ENCODE data around the gene C22orf15.

- TF ChIP-seq GABPA (IDR thresholded peaks at IDR 0.05 in 1 of 2, conservative IDR thresholded peaks at IDR 0.05 in 1 of 2) (no peak), JUND (IDR thresholded peaks at IDR 0.05) (no peak), ZBTB33 (IDR thresholded peaks at IDR 0.05) (no peak), SP1 (IDR thresholded peaks at IDR 0.05) (no peak), FOXA1 (IDR thresholded peaks at IDR 0.05) (no peak), TAF1 (conservative IDR thresholded peaks at IDR 0.05) (no peak), RAD21 (IDR thresholded peaks at IDR 0.05) (no peak), NR2F2 (IDR thresholded peaks at IDR 0.05) (no peak), EGR1 (IDR thresholded peaks at IDR 0.05; ENCODE audit: low read depth in 2 of 2) (no peak)
- TF ChIP-seq, protein P1, sequence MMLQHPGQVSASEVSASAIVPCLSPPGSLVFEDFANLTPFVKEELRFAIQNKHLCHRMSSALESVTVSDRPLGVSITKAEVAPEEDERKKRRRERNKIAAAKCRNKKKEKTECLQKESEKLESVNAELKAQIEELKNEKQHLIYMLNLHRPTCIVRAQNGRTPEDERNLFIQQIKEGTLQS (IDR thresholded peaks at IDR 0.05) = no peak
- TF ChIP-seq, protein P2, sequence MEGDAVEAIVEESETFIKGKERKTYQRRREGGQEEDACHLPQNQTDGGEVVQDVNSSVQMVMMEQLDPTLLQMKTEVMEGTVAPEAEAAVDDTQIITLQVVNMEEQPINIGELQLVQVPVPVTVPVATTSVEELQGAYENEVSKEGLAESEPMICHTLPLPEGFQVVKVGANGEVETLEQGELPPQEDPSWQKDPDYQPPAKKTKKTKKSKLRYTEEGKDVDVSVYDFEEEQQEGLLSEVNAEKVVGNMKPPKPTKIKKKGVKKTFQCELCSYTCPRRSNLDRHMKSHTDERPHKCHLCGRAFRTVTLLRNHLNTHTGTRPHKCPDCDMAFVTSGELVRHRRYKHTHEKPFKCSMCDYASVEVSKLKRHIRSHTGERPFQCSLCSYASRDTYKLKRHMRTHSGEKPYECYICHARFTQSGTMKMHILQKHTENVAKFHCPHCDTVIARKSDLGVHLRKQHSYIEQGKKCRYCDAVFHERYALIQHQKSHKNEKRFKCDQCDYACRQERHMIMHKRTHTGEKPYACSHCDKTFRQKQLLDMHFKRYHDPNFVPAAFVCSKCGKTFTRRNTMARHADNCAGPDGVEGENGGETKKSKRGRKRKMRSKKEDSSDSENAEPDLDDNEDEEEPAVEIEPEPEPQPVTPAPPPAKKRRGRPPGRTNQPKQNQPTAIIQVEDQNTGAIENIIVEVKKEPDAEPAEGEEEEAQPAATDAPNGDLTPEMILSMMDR (IDR thresholded peaks at IDR 0.05; ENCODE audit: low read depth, low read length, missing input control) = no peak
- TF ChIP-seq, protein P3, sequence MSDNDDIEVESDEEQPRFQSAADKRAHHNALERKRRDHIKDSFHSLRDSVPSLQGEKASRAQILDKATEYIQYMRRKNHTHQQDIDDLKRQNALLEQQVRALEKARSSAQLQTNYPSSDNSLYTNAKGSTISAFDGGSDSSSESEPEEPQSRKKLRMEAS (IDR thresholded peaks at IDR 0.05) = no peak
Observed at GRCh38 chr22:23720855-23721254, 41.9 kb upstream of the C22orf15 start.
